NCI-H1436 (cell line): Measurements from ENCODE around the gene PNCK.

Experiments used
- DNase-seq: peaks from one replicate; lab custom pipeline; 2025; lab: John Stamatoyannopoulos, UW

Gene PNCK

DNA sequence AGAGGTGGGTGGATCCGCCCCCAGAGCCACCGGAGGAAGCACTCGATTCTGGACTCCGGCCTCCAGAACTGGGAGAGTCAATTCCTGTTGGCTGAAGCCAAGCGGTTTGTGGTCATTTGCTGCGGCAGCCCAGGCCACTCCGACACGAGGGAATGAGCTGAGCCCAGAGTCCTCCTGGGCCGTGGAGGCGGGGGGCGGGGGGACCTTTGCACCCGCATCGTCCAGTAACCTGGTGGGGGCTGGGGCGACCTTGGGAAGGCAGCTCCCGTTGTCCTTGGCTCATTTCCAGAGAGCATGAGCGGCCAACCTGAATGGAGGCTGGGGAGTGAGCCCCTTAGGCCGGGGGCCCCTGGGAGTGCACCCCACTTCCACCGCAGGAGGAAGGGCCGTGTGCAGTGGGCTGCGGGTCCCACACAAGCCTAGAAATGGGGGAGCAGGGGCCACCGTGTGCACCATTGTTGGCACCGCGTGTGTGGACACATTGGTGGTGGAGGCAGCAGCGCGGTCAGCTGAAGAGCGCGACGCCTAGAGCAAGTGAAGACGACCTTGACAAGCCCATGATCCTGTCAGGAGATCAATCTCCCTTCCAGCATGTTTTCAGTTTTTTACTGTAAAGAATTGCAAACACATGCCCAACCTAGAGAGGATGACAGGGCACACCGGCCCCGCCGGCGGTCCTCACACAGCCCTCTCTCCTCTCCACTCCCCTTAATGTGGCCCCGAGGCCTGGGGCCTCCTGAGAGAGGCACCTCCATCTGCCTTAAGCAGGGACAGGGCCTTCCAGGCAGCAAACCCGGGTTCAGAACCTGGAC, 46.5 kb downstream of the PNCK start:
- no peak for DNase-seq

GRCh38 chrX:153626025-153626633, 47.5 kb downstream of the PNCK start:
- no peak for DNase-seq

- DNase-seq, result no peak
Observed at GRCh38 chrX:153625271-153626024, 48.2 kb downstream of the PNCK start.

DNA sequence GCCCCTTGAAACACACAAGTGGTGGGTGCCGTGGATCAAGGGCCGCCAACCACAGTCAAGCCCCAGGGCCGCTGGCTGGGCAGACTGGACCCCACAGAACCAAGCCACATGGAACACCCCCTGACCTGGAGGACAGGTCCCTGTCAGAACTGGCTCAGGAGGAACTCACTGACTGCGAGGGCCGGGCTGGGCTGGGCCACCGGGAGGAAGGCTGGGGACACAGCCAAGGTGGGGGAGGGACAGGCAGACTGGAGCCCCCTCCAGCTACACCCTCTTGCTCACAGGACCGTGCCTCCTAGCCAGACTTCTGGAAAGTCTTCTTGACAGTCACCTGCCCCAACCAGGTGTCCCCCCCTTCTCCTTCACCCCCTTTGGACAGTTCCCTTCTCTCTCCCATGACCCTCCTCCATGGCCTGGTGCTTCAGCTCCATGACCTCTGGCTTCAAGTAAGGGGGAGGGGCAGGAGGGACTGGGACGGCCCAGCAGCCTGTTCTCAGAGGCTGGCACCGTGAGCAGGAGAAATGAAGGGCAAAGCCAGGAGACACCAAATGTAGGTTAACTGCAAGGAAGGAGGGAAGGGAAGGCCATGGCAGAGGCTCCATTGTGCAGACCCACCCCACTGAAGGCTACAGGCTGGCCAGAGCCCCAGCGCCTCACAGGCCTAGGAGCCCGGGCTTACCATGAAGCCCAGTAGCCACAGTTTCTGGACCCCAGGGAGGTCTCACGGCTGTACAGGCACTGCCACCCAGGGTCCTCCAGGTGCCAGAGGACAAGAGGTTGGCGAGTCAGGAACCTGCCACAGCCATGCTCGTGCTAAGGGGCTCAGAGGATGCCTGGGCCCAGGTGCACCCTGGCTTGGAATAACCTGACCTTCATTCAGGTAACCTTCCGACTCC, 49.2 kb downstream of the PNCK start:
- DNase-seq, result no peak

- no peak for DNase-seq
Observed at GRCh38 chrX:153623310-153624029, 50.1 kb downstream of the PNCK start.

DNA sequence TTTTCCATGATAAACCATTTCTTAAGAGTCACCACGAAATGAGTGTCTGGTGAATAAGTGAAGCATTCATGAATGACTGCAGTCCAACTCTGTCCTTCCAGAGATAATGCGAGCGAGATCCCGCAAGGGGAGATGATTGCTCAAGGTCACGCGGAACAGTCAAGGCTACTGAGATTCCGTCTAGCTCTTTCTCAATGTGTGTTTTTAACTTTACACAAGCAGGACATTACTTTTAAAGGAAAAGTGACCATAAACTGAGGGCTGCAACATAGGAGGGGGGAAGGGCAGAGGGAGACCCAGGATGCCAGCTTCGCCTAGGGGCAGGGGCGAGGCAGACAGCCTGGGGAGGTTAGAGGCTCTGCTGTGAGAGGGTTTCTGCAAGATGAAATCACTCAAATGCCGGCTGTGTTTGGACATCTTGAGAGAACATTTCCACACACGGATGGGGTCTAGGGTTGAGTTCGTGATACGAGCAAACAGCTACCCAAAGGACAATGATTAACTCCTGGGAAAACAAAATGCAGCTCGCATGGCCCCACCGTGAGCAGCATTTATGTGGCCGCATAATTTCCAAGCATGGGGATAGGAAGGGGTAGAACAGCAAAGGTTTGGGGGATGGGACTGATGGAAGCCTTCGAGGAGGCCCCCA, 50.8 kb downstream of the PNCK start:
- no peak for DNase-seq

GRCh38 chrX:153621949-153622598, 51.5 kb downstream of the PNCK start:
- no peak for DNase-seq

- DNase-seq, result no peak
Observed at GRCh38 chrX:153620576-153620975, 53.0 kb downstream of the PNCK start.
